ENCODE results near the gene JPH4.
"Not testable (repeated sequence)": the region's sequence is repeated elsewhere in the genome, so short reads cannot be mapped to it uniquely, and the experiment has no call there.

The JPH4 gene

GRCh38 chr14:23589606-23590005 is 11.0 kb upstream of the JPH4 start:
- TF ChIP-seq, protein P1, sequence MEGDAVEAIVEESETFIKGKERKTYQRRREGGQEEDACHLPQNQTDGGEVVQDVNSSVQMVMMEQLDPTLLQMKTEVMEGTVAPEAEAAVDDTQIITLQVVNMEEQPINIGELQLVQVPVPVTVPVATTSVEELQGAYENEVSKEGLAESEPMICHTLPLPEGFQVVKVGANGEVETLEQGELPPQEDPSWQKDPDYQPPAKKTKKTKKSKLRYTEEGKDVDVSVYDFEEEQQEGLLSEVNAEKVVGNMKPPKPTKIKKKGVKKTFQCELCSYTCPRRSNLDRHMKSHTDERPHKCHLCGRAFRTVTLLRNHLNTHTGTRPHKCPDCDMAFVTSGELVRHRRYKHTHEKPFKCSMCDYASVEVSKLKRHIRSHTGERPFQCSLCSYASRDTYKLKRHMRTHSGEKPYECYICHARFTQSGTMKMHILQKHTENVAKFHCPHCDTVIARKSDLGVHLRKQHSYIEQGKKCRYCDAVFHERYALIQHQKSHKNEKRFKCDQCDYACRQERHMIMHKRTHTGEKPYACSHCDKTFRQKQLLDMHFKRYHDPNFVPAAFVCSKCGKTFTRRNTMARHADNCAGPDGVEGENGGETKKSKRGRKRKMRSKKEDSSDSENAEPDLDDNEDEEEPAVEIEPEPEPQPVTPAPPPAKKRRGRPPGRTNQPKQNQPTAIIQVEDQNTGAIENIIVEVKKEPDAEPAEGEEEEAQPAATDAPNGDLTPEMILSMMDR (conservative IDR thresholded peaks at IDR 0.05; ENCODE audit: low read length): no peak

GRCh38 chr14:23588884-23589598 is 10.5 kb upstream of the JPH4 start:
- TF ChIP-seq, protein P1 (conservative IDR thresholded peaks at IDR 0.05; ENCODE audit: low read length): peak; percentile 65
- peak; percentile 69 for DNase-seq (ENCODE audit: low read depth)

More at GRCh38 chr14:23589606-23590005, 11.0 kb upstream of the JPH4 start:
- no peak for DNase-seq (ENCODE audit: low read depth)
- H3K4me3 ChIP-seq (ENCODE audit: low read length): no peak overlapping the region

GRCh38 chr14:23584527-23585203 is 6.1 kb upstream of the JPH4 start:
- H3K4me3 ChIP-seq (ENCODE audit: low read length); DNase-seq (ENCODE audit: low read depth): not testable (repeated sequence)

More at GRCh38 chr14:23588884-23589598, 10.5 kb upstream of the JPH4 start:
- H3K4me3 ChIP-seq (ENCODE audit: low read length): no peak overlapping the region

DNA sequence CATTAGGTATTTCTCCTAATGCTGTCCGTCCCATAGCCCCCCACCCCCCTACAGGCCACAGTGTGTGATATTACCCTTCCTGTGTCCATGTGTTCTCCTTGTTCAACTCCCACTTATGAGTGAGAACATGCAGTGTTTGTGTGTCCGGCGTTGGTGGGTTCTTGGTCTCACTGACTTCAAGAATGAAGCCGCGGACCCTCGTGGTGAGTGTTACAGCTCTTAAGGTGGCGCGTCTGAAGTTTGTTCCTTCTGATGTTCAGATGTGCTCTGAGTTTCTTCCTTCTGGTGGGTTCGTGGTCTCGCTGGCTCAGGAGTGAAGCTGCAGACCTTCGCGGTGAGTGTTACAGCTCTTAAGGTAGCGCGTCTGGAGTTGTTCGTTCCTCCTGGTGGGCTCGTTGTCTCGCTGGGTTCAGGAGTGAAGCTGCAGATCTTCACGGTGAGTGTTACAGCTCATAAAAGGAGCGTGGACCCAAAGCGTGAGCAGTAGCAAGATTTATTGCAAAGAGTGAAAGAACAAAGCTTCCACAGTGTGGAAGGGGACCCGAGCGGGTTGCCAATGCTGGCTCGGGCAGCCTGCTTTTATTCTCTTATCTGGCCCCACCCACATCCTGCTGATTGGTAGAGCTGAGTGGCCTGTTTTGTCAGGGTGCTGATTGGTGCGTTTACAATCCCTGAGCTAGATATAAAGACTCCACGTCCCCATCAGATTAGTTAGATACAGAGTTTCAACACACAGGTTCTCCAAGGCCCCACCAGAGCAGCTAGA is 5.4 kb upstream of the JPH4 start:
- DNase-seq (ENCODE audit: low read depth); H3K4me3 ChIP-seq (ENCODE audit: low read length): not testable (repeated sequence)

DNA sequence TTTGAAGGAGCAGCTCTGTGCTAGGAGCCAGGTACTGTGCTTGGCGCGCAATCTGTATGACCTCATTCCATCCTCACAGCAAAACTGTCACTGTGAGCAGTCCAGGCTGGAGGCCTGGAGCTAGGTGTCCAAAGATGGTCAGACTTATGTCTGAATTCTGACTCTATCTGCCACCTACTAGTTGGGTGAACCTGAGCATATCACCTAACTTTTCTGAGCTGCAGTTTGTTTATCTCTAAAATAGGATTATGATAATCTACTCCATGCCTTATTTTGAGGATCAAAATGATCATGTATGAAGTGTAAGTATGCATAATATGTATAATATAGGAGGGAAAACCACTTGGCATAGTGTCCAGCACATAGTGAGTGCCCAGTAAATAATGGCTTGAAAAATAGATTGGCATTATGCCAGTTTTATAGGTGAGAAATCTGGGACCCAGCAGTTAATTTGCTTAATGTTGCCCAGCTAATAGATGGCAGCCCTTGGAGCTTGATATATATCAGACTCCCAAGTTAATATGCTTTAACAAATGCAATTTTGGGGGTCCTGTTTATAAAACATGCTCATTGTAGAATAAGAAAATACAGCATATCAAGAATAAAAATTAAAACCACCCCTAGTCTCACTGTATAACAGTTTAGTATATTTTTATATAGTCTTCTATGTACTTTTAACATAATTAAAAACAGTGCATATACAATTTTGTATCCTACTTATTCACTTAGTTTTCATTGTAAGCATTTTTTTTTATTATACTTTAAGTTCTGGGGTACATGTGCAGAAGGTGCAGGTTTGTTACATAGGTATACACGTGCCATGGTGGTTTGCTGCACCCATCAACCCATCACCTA is 4.5 kb upstream of the JPH4 start:
- no peak for DNase-seq (ENCODE audit: low read depth)
- H3K4me3 ChIP-seq (ENCODE audit: low read length): no peak overlapping the region
- TF ChIP-seq, protein P1 (conservative IDR thresholded peaks at IDR 0.05; ENCODE audit: low read length): no peak

- DNase-seq (ENCODE audit: low read depth): no peak
- TF ChIP-seq, protein P1 (conservative IDR thresholded peaks at IDR 0.05; ENCODE audit: low read length): no peak
Observed at GRCh38 chr14:23580948-23581281, 2.3 kb upstream of the JPH4 start.

DNA sequence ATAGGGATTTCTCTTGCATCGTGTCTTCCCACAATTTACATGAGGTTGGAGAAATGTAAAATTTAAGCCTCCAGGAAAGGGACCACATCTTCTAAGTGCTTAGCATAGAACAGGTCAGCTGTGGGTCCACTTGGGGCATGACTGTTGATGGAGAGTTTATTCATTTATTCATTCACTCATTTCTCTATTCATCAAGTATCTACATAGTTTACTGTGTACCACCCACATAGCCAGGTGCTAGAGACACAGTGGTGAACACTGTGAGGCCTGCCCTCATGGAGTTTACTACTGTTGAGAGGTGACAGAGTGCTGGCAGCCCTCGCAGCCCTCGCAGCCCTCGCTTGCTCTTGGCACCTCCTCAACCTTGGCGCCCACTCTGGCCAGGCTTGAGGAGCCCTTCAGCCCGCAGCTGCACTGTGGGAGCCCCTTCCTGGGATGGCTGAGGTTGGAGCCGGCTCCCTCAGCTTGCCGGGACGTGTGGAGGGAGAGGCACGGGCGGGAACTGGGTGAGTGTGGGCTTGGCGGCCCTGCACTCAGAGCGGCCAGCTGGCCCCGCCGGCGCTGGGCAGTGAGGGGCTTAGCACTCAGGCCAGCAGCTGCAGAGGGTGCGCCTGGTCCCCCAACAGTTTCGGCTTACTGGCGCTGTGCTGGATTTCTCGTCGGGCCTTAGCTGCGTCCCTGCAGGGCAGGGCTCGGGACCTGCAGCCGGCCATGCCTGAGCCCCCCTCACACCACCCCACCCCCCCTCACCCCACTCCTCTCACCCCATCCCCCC is 1.7 kb upstream of the JPH4 start:
- no peak for DNase-seq (ENCODE audit: low read depth)
- H3K4me3 ChIP-seq (ENCODE audit: low read length): no peak overlapping the region
- TF ChIP-seq, protein P1 (conservative IDR thresholded peaks at IDR 0.05; ENCODE audit: low read length): no peak

More at GRCh38 chr14:23580948-23581281, 2.3 kb upstream of the JPH4 start:
- no peak overlapping the region for H3K4me3 ChIP-seq (ENCODE audit: low read length)

All from AG10803 (cell line).